DOHH2 (cell line): ENCODE data around the gene TRIM46.

Experiments used
- H3F3A ChIP-seq: fragments of 200-600 bp; sonication (generic), shearing (Covaris generic); 2 replicates; pipeline ENCODE4 v1.6.0; 2016; ENCODE audit warnings: antibody characterized with exemption, mild to moderate bottlenecking; ENCODE audit not compliant: control insufficient read depth, insufficient read depth
- H3K27ac ChIP-seq: fragments of 200-600 bp; sonication (generic); 2 replicates; pipeline ENCODE4 v1.5.1; 2014; ENCODE audit warnings: low read depth, mild to moderate bottlenecking, low read length, moderate library complexity
- H3K27me3 ChIP-seq: fragments of 200-600 bp; sonication (generic); 2 replicates; pipeline ENCODE4 v1.6.1; 2014; ENCODE audit warnings: mild to moderate bottlenecking, low read length, mixed read lengths; ENCODE audit not compliant: control insufficient read depth
- H3K36me3 ChIP-seq: fragments of 200-600 bp; sonication (generic); 2 replicates; pipeline ENCODE4 v1.6.1; 2014; ENCODE audit warnings: mild to moderate bottlenecking, low read length, moderate library complexity, mixed read lengths; ENCODE audit not compliant: control insufficient read depth
- H3K4me1 ChIP-seq: fragments of 200-600 bp; sonication (generic); 2 replicates; pipeline ENCODE4 v1.6.1; 2014; ENCODE audit warnings: mild to moderate bottlenecking, low read length, mixed read lengths; ENCODE audit not compliant: control insufficient read depth
- H3K4me2 ChIP-seq: fragments of 200-600 bp; sonication (generic); 2 replicates; pipeline ENCODE4 v1.6.0; 2014; ENCODE audit warnings: mild to moderate bottlenecking, low read length, moderate library complexity
- H3K4me3 ChIP-seq: fragments of 200-600 bp; sonication (generic); 2 replicates; pipeline ENCODE4 v1.5.1; 2014; ENCODE audit warnings: mild to moderate bottlenecking, low read length, mixed read lengths
- H3K79me2 ChIP-seq: fragments of 200-600 bp; sonication (generic); 2 replicates; pipeline ENCODE4 v1.6.1; 2014; ENCODE audit warnings: mild to moderate bottlenecking, low read length, mixed read lengths; ENCODE audit not compliant: control insufficient read depth
- H3K9me2 ChIP-seq: fragments of 200-600 bp; sonication (generic); replicated peaks from 2 replicates; pipeline ENCODE4 v1.6.1; 2014; ENCODE audit warnings: mild to moderate bottlenecking, low read length, mixed read lengths; ENCODE audit not compliant: control insufficient read depth
- H3K9me3 ChIP-seq: fragments of 200-600 bp; sonication (generic); 2 replicates; pipeline ENCODE4 v1.6.1; 2014; ENCODE audit warnings: antibody characterized with exemption, low read length, mixed read lengths; ENCODE audit not compliant: control insufficient read depth, insufficient read depth
- H4K20me1 ChIP-seq: fragments of 200-600 bp; sonication (generic); 2 replicates; pipeline ENCODE4 v1.6.0; 2014; ENCODE audit warnings: low read depth, mild to moderate bottlenecking, antibody characterized with exemption, low read length, moderate library complexity; ENCODE audit not compliant: control insufficient read depth, insufficient read depth
- CTCF ChIP-seq: fragments of 200-600 bp; sonication (generic); IDR thresholded peaks from one replicate; pipeline ENCODE4 v1.5.1; 2014; ENCODE audit warnings: antibody characterized with exemption, mild to moderate bottlenecking, low read depth, low read length; ENCODE audit not compliant: poor library complexity, severe bottlenecking
- EZH2phosphoT487 ChIP-seq: fragments of 200-600 bp; sonication (generic); IDR thresholded peaks from 2 replicates; pipeline ENCODE4 v1.6.1; 2017; ENCODE audit warnings: borderline replicate concordance, mild to moderate bottlenecking, antibody characterized with exemption, low read length, moderate library complexity, mixed read lengths

Gene TRIM46

GRCh38 chr1:155178441-155179111, 4.9 kb downstream of the TRIM46 start:
- peaks cover 33% of the 10 kb centered on the region for H3K4me1 ChIP-seq
- TF ChIP-seq CTCF, result no peak
- TF ChIP-seq EZH2phosphoT487, result no peak

GRCh38 chr1:155179112-155180031, 5.7 kb downstream of the TRIM46 start:
- Histone ChIP-seq H4K20me1 (no peaks in the 10 kb centered on the region), H3K4me1 (peaks cover 28% of the 10 kb centered on the region), H3K27me3 (no peaks in the 10 kb centered on the region), H3K9me3 (no peaks in the 10 kb centered on the region), H3K27ac (no peak overlapping the region), H3K4me2 (no peak overlapping the region), H3F3A (peaks cover 13% of the 10 kb centered on the region; the same call in 1 of the 2 replicates), H3K36me3 (peaks cover 22% of the 10 kb centered on the region), H3K79me2 (no peaks in the 10 kb centered on the region), H3K4me3 (no peak overlapping the region), H3K9me2 (no peaks in the 10 kb centered on the region)
- no peak for TF ChIP-seq CTCF

More at GRCh38 chr1:155178441-155179111, 4.9 kb downstream of the TRIM46 start:
- no peaks in the 10 kb centered on the region for H3K9me2 ChIP-seq
- no peaks in the 10 kb centered on the region for H3K27me3 ChIP-seq
- H4K20me1 ChIP-seq, result no peaks in the 10 kb centered on the region
- no peak overlapping the region for H3K4me3 ChIP-seq
- no peaks in the 10 kb centered on the region for H3K79me2 ChIP-seq
- H3K36me3 ChIP-seq, result peaks cover 22% of the 10 kb centered on the region
- peaks cover 13% of the 10 kb centered on the region; the same call in 1 of the 2 replicates for H3F3A ChIP-seq
- no peaks in the 10 kb centered on the region for H3K9me3 ChIP-seq
- no peak overlapping the region for H3K4me2 ChIP-seq
- no peak overlapping the region for H3K27ac ChIP-seq

GRCh38 chr1:155181371-155182051, 7.9 kb downstream of the TRIM46 start:
- Histone ChIP-seq H4K20me1 (no peaks in the 10 kb centered on the region), H3K79me2 (no peaks in the 10 kb centered on the region), H3K27ac (no peak overlapping the region), H3K4me1 (peaks cover 36% of the 10 kb centered on the region), H3F3A (no peaks in the 10 kb centered on the region), H3K27me3 (no peaks in the 10 kb centered on the region), H3K36me3 (peaks cover 22% of the 10 kb centered on the region), H3K4me3 (no peak overlapping the region), H3K4me2 (no peak overlapping the region), H3K9me2 (no peaks in the 10 kb centered on the region), H3K9me3 (no peaks in the 10 kb centered on the region)
- TF ChIP-seq EZH2phosphoT487, result no peak
- TF ChIP-seq CTCF, result no peak
